Epithelial cell of proximal tubule (primary cell): ENCODE results near the gene P2RY12. TPM values are rescaled to one million over a fixed set of nuclear protein-coding genes. Genes with fewer than 3 reads are reported as not detected.

Experiments used
- DNase-seq: peaks from one replicate; pipeline ENCODE4 v3.0.0-alpha.2; 2011; ENCODE audit warnings: low read depth
- H3K4me3 ChIP-seq: 2 replicates; pipeline ENCODE4 v1.5.1; 2011; ENCODE audit warnings: low read depth, mild to moderate bottlenecking, low read length
- total RNA-seq: library from RNA; depleted of rRNA; stranded (reverse); fragments of >200 nt; gene quantifications from 2 replicates; pipeline ENCODE4 v1.2.3, GENCODE V29; 2015
- TF ChIP-seq, protein P1 (sequence below): conservative IDR thresholded peaks from 2 replicates; pipeline ENCODE4 v1.5.1; 2012; ENCODE audit warnings: low read depth, mild to moderate bottlenecking, low read length

Gene P2RY12
- total RNA-seq, 1 donor from 2014 or later: not detected

DNA sequence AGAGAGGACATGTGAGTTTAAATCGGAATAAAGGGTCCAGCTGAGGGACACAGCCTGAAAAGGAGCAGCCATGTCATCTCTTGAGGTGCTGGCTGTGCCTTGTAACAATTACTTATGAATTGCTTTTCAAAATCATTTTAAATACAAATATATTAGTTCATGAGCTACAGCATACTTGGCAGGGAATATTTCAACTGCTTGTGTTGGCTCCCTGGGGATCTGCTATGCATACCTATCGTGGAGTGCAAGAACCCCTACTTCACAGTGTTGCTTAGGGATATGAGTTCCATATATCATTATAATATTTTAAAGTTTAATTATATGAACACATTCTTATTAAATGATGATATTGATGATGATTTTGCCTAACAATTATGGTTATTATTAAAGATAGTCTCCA is 87.1 kb downstream of the P2RY12 start:
- DNase-seq: no peak
- TF ChIP-seq, protein P1, sequence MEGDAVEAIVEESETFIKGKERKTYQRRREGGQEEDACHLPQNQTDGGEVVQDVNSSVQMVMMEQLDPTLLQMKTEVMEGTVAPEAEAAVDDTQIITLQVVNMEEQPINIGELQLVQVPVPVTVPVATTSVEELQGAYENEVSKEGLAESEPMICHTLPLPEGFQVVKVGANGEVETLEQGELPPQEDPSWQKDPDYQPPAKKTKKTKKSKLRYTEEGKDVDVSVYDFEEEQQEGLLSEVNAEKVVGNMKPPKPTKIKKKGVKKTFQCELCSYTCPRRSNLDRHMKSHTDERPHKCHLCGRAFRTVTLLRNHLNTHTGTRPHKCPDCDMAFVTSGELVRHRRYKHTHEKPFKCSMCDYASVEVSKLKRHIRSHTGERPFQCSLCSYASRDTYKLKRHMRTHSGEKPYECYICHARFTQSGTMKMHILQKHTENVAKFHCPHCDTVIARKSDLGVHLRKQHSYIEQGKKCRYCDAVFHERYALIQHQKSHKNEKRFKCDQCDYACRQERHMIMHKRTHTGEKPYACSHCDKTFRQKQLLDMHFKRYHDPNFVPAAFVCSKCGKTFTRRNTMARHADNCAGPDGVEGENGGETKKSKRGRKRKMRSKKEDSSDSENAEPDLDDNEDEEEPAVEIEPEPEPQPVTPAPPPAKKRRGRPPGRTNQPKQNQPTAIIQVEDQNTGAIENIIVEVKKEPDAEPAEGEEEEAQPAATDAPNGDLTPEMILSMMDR: no peak

DNA sequence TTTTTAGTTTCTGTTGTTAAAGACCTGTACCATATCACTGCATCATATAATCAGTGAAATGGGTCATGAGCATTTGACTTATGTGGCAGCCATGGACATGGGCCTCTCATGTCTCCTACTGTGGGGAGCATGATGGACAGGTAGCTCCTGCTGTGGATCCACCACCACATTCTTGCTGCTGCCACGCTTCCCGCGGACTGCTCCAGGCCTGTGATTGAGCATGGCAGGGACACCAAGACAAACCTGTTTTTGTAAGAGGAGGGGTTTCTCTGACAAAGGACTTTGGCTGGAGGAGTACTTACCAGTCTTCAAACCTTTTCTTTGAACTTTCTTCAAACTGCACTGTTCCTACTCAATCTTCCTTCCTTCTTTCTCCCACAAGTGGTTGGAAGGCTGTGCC is 88.3 kb downstream of the P2RY12 start:
- no peak overlapping the region for H3K4me3 ChIP-seq
- TF ChIP-seq, protein P1: no peak
- no peak for DNase-seq

More for the DNA sequence above, 87.1 kb downstream of the P2RY12 start:
- H3K4me3 ChIP-seq: no peak overlapping the region

DNA sequence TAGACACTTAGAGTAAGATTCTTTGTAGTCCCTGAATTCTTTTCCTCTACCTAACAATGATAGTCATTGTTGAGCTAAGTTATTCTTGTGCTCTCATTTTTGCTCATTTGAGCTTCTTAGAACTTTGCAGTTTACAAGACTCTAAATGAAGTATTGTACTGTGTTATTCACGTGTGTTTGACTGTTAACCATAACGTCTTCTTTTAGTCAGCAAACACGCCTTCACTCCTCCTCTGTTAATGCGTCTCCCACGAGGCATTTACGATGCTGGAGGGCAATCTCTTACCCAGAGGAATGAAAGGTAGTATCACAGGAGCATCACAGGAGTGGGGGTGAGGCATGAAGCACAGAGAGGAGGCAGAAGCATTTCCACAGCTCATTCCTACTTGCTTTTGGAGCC is 91.4 kb downstream of the P2RY12 start:
- no peak for DNase-seq
- H3K4me3 ChIP-seq: no peak overlapping the region
- TF ChIP-seq, protein P1: no peak

DNA sequence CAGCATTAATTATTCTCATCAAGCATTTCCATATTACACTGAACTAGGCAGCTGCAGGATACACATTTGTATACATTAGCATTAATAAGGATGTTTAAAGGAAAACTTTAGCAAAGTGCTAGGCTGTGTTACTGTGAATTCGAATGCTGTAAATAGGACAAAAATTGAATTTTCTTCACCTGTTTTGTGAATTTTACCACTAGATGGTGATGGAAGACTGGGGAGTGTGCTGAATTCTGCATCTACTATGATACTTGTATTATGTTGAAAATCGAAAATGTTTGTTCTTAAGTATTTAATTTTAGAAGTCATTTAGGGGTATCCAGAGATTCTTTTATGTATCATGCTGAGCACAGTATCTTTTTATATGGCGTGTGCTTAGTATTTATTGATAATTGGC is 93.9 kb downstream of the P2RY12 start:
- no peak overlapping the region for H3K4me3 ChIP-seq
- TF ChIP-seq, protein P1: peak; percentile 75
- no peak for DNase-seq

DNA sequence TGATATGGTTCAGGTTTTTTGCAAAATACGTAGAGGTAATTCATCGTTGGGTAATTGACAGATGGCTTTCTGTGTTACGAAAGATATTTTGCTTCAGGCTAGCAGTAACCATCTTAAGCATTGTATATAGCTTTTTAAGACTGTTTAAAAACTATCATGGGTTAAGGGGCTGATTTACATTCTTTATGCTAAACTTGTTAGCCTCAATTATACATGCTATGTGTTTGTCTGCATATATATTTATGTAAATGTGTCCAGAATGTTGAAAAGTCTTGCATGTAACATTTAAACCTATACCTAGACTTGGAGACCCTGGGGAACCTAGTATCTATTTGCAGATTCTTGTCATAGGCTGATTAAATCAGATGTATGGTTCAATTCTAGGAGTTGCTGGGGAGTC is 95.1 kb downstream of the P2RY12 start:
- DNase-seq: no peak
- H3K4me3 ChIP-seq: no peak overlapping the region
- TF ChIP-seq, protein P1: no peak

Other genes starting within 250 kb of the P2RY12 start
- not detected in 2 replicates for gene GPR171, start 181.5 kb downstream of the P2RY12 start, total RNA-seq
- gene P2RY14, start 106.2 kb downstream of the P2RY12 start, total RNA-seq: not detected in 2 replicates
- 5.0 and 12.0 TPM in 2 replicates for gene GPR87, start 67.9 kb downstream of the P2RY12 start, total RNA-seq
- not detected in 2 replicates for gene P2RY13, start 55.2 kb downstream of the P2RY12 start, total RNA-seq
- under 0.01 and 0.07 TPM in 2 replicates for gene IGSF10, start 76.3 kb upstream of the P2RY12 start, total RNA-seq